BLaER1 treated with 17β-estradiol and CSF1 and Interleukin-3, amounts not matched to agents 10 nM and 100 nM (cell line): ENCODE results near the gene SLC25A1.

Source experiments
- H3K27ac ChIP-seq, 11 experiments: shearing (Covaris generic); formaldehyde crosslinking; 2 replicates each; pipeline ENCODE4 v1.8.1; 2022
- H3K27me3 ChIP-seq, 11 experiments: shearing (Covaris generic); formaldehyde crosslinking; 2 replicates each; pipeline ENCODE4 v1.8.1; 2022
- H3K36me3 ChIP-seq, 11 experiments: shearing (Covaris generic); formaldehyde crosslinking; 2 replicates each; pipeline ENCODE4 v1.8.1; 2022
- H3K4me1 ChIP-seq, 10 experiments: shearing (Covaris generic); formaldehyde crosslinking; 2 replicates each; pipeline ENCODE4 v1.8.1; 2022
- H3K4me2 ChIP-seq, 11 experiments: shearing (Covaris generic); formaldehyde crosslinking; 2 replicates each; pipeline ENCODE4 v1.8.1; 2022
- H3K4me3 ChIP-seq, 10 experiments: shearing (Covaris generic); formaldehyde crosslinking; 2 replicates each; pipeline ENCODE4 v1.8.1; 2022
- H3K9ac ChIP-seq, 11 experiments: shearing (Covaris generic); formaldehyde crosslinking; 2 replicates each; pipeline ENCODE4 v1.8.1; 2022
- H3K9me3 ChIP-seq, 11 experiments: shearing (Covaris generic); formaldehyde crosslinking; replicated peaks in 1 of 11; 2 replicates each; pipeline ENCODE4 v1.8.1; 2022
- H4K20me1 ChIP-seq, 11 experiments: shearing (Covaris generic); formaldehyde crosslinking; 2 replicates each; pipeline ENCODE4 v1.8.1; 2022
- Cebpa-rat ChIP-seq, 11 experiments: shearing (Covaris generic); IDR thresholded peaks; 2 replicates each; pipeline ENCODE4 v1.8.1; 2022

Gene SLC25A1

DNA sequence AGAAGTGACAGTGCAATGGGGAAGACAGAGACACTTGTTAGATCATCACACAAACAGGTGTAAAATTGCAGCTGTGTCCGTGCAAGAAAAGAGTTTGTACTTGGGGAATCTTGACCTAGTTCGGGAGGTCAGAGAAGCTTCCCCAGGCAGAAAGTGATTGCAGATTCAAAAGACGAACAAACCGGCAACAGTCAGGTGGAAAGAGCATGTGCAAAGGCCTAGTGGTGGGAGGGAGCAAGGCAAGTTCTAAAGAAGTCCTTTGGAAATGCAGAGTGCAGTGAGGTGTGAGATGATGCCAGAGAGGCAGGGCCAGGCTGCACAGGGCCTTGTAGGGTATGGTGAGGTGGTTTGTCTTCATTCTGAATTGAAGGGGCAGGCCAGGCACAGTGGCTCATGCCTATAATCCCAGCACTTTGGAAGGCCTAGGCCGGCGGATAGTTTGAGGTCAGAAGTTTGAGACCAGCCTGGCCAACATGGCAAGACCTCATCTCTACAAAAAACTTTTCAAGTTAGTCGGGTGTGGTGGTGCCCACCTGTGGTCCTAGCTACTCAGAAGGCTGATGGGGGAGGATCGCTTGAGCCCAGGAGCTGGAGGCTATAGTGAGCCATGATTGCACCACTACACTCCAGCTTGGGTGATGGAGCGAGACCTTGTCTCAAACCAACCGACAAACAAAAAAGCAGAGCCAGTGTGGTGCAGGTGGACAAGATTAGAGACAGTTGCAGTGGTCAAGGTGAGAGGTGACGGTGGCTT is 32.1 kb downstream of the SLC25A1 start:
- TF ChIP-seq Cebpa-rat (IDR thresholded peaks at IDR 0.05): no peak
- H3K4me2 ChIP-seq: no peak overlapping the region

DNA sequence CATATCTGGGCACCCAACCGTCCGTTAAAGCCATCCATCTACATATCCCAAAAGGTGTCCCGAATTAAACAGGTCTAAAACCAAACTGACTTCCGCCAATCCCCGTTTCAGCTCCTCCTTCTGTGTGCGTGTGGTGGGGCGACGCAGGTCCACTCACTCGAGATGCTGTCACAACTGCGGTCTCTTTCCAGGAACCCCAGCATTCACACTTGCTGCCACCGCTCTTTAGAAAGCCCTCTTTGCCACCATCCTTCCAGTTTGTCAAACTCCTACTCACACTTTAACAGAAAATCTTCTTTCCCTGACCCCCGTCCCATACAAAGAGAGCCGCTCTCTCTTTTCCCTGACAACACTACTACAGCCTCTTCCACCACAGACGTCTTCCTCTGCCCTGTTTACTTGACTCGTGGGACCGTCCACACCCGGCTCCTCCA is 34.6 kb downstream of the SLC25A1 start:
- peak overlapping the region; percentile 54 to 82 (median 72); a peak in 21 of 22 replicates for H3K27ac ChIP-seq
- TF ChIP-seq Cebpa-rat (IDR thresholded peaks at IDR 0.05): no peak
- H3K4me2 ChIP-seq: peak overlapping the region; percentile 89 to 99 (median 96)
- H3K36me3 ChIP-seq: peaks cover 38 to 43% (median 39%) of the 10 kb centered on the region in 11 experiments
- H3K4me3 ChIP-seq: peak overlapping the region; percentile 80 to 96 (median 90)
- H3K27me3 ChIP-seq: peaks cover 7 to 18% (median 12%) of the 10 kb centered on the region in 11 experiments
- H4K20me1 ChIP-seq: peaks cover 0 to 46% (median 25%) of the 10 kb centered on the region in 11 experiments; a peak in 15 of 22 replicates
- peak overlapping the region; percentile 82 to 93 (median 88) for H3K9ac ChIP-seq
- peaks cover 0 to 5% (median 2%) of the 10 kb centered on the region in 11 experiments; a peak in 14 of 22 replicates for H3K9me3 ChIP-seq
- H3K4me1 ChIP-seq: peaks cover 11 to 17% (median 14%) of the 10 kb centered on the region in 10 experiments

More for the DNA sequence above, 32.1 kb downstream of the SLC25A1 start:
- Histone ChIP-seq H3K4me1 (peaks cover 11 to 17% (median 14%) of the 10 kb centered on the region in 10 experiments), H3K27ac (no peak overlapping the region), H4K20me1 (peaks cover 0 to 29% (median 21%) of the 10 kb centered on the region in 11 experiments; a peak in 14 of 22 replicates), H3K9me3 (peaks cover 10 to 27% (median 20%) of the 10 kb centered on the region in 11 experiments; a peak in 20 of 22 replicates), H3K4me3 (no peak overlapping the region), H3K36me3 (peaks cover 14 to 19% (median 15%) of the 10 kb centered on the region in 11 experiments), H3K9ac (0 out of 22 replicates have a peak overlapping the region, but pooled peaks of 1 of the 11 experiments have one; percentile 15), H3K27me3 (peaks cover 29 to 42% (median 36%) of the 10 kb centered on the region in 11 experiments)

- Histone ChIP-seq H3K27me3 (peaks cover 0 to 10% (median 4%) of the 10 kb centered on the region in 11 experiments; a peak in 15 of 22 replicates), H3K4me3 (peak overlapping the region; percentile 80 to 96 (median 90)), H3K9ac (peak overlapping the region; percentile 82 to 93 (median 88); a peak in 21 of 22 replicates), H3K36me3 (peaks cover 46 to 50% (median 47%) of the 10 kb centered on the region in 11 experiments), H3K4me2 (peak overlapping the region; percentile 89 to 99 (median 96)), H3K4me1 (peaks cover 11 to 17% (median 14%) of the 10 kb centered on the region in 10 experiments), H4K20me1 (peaks cover 0 to 54% (median 31%) of the 10 kb centered on the region in 11 experiments; a peak in 15 of 22 replicates), H3K9me3 (no peaks in the 10 kb centered on the region), H3K27ac (peak overlapping the region in 1 of 11 experiments; percentile 77; a peak in 1 of 22 replicates)
- no peak for TF ChIP-seq Cebpa-rat (IDR thresholded peaks at IDR 0.05)
Measured at GRCh38 chr22:19143212-19143611, 35.3 kb downstream of the SLC25A1 start.

GRCh38 chr22:19142394-19142793 is 36.1 kb downstream of the SLC25A1 start:
- TF ChIP-seq Cebpa-rat (IDR thresholded peaks at IDR 0.05): no peak
- peaks cover 0 to 2% (median 0%) of the 10 kb centered on the region in 11 experiments; a peak in 2 of 22 replicates for H3K27me3 ChIP-seq
- H3K36me3 ChIP-seq: peaks cover 54 to 59% (median 55%) of the 10 kb centered on the region in 11 experiments
- peak overlapping the region in 9 of 11 experiments; percentile 3 to 93 (median 24); a peak in 6 of 22 replicates for H3K9ac ChIP-seq
- H3K4me2 ChIP-seq: peak overlapping the region in 2 of 11 experiments; percentile 89 to 98; a peak in 2 of 22 replicates
- peaks cover 0 to 62% (median 38%) of the 10 kb centered on the region in 11 experiments; a peak in 15 of 22 replicates for H4K20me1 ChIP-seq
- H3K27ac ChIP-seq: no peak overlapping the region
- H3K4me1 ChIP-seq: peaks cover 11 to 17% (median 14%) of the 10 kb centered on the region in 10 experiments
- 0 out of 20 replicates have a peak overlapping the region, but pooled peaks of 1 of the 10 experiments have one; percentile 96 for H3K4me3 ChIP-seq
- H3K9me3 ChIP-seq: no peaks in the 10 kb centered on the region

DNA sequence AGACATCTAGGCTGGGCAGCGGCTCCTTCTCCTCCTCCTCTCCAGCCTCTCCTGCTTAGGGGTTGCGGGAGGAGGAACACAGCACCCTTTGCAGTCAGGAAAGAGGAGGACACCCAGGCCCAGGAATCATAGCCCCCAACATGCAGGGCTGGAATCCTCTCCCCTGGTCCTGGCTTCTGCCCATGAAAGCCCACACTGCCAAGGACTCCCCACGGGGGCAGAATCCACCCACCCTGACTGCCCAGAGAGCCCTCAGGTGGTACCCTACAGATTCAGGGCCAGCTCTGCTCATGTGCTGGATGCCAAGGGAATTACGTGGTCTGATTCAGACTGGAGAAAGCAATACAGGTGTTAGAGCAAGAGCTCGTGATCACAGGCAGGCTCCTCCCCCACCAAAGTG is 38.6 kb downstream of the SLC25A1 start:
- H3K4me3 ChIP-seq: no peak overlapping the region
- H3K27ac ChIP-seq: no peak overlapping the region
- H3K4me2 ChIP-seq: no peak overlapping the region
- H3K4me1 ChIP-seq: peaks cover 11 to 17% (median 14%) of the 10 kb centered on the region in 10 experiments
- H3K36me3 ChIP-seq: peaks cover 76 to 83% (median 79%) of the 10 kb centered on the region in 11 experiments
- peaks cover 0 to 75% (median 49%) of the 10 kb centered on the region in 11 experiments; a peak in 15 of 22 replicates for H4K20me1 ChIP-seq
- H3K27me3 ChIP-seq: no peaks in the 10 kb centered on the region
- 0 out of 22 replicates have a peak overlapping the region, but pooled peaks of 1 of the 11 experiments have one; percentile 15 for H3K9ac ChIP-seq
- no peaks in the 10 kb centered on the region for H3K9me3 ChIP-seq
- TF ChIP-seq Cebpa-rat (IDR thresholded peaks at IDR 0.05): no peak

GRCh38 chr22:19139001-19139356 is 39.6 kb downstream of the SLC25A1 start:
- Histone ChIP-seq H3K4me3 (no peak overlapping the region), H3K27me3 (no peaks in the 10 kb centered on the region), H3K9ac (0 out of 22 replicates have a peak overlapping the region, but pooled peaks of 1 of the 11 experiments have one; percentile 26), H3K4me1 (peaks cover 11 to 17% (median 14%) of the 10 kb centered on the region in 10 experiments), H4K20me1 (peaks cover 0 to 82% (median 54%) of the 10 kb centered on the region in 11 experiments; a peak in 15 of 22 replicates), H3K4me2 (no peak overlapping the region), H3K27ac (no peak overlapping the region), H3K9me3 (no peaks in the 10 kb centered on the region), H3K36me3 (peaks cover 86 to 93% (median 89%) of the 10 kb centered on the region in 11 experiments)
- no peak for TF ChIP-seq Cebpa-rat (IDR thresholded peaks at IDR 0.05)

GRCh38 chr22:19138217-19139000 is 40.1 kb downstream of the SLC25A1 start:
- Histone ChIP-seq H3K4me2 (no peak overlapping the region), H3K4me1 (peaks cover 5 to 12% (median 9%) of the 10 kb centered on the region in 10 experiments), H3K4me3 (no peak overlapping the region), H3K27me3 (no peaks in the 10 kb centered on the region), H4K20me1 (peaks cover 0 to 82% (median 54%) of the 10 kb centered on the region in 11 experiments; a peak in 15 of 22 replicates), H3K27ac (no peak overlapping the region), H3K9ac (0 out of 22 replicates have a peak overlapping the region, but pooled peaks of 2 of the 11 experiments have one; percentile 8 to 26), H3K36me3 (peaks cover 92 to 98% (median 95%) of the 10 kb centered on the region in 11 experiments), H3K9me3 (no peaks in the 10 kb centered on the region)
- no peak for TF ChIP-seq Cebpa-rat (IDR thresholded peaks at IDR 0.05)
